H7 (cell line): Measurements from ENCODE around the gene CD86. TPM values are rescaled to one million over a fixed set of nuclear protein-coding genes. Genes with fewer than 3 reads are reported as not detected.

Source experiments
- total RNA-seq: library from RNA; depleted of rRNA; stranded (reverse); fragments of >200 nt; shearing (Covaris generic); gene quantifications from 2 replicates; pipeline ENCODE4 v1.2.3, GENCODE V29; 2014; rRNA removed

Gene CD86
- total RNA-seq, 1 experiment from 2014 or later, result 0.24 TPM

Other genes with a start within 250 kb of the CD86 start
- gene IQCB1, start 220.3 kb upstream of the CD86 start, total RNA-seq, result 26.4 and 44.6 TPM in 2 replicates
- gene EAF2, start 220.2 kb upstream of the CD86 start, total RNA-seq, result 3.9 and 5.5 TPM in 2 replicates
- 0.76 and 1.7 TPM in 2 replicates for gene SLC15A2, start 161.0 kb upstream of the CD86 start, total RNA-seq
- gene ILDR1, start 33.1 kb upstream of the CD86 start, total RNA-seq, result 1.00 and 1.1 TPM in 2 replicates
- gene CASR, start 128.3 kb downstream of the CD86 start, total RNA-seq, result 0.10 and 0.15 TPM in 2 replicates